HepG2 (cell line): Measurements from ENCODE around the gene C2CD2. TPM values are rescaled to one million over a fixed set of nuclear protein-coding genes. Genes with fewer than 3 reads are reported as not detected.
A peak's percentile ranks its signal among the peaks of the same experiment; 100 is the strongest.

Experiments
- BATF2 ChIP-seq: sonication (generic); formaldehyde crosslinking; IDR thresholded peaks from 2 replicates; pipeline ENCODE4 v1.8.0; 2022; ENCODE audit warnings: mild to moderate bottlenecking, missing genetic modification reagents, moderate library complexity
- DDIT3 ChIP-seq: sonication (generic); formaldehyde crosslinking; IDR thresholded peaks from 2 replicates; pipeline ENCODE4 v1.4.0; 2020; ENCODE audit warnings: mild to moderate bottlenecking, missing genetic modification reagents
- FOXO1 ChIP-seq: sonication (generic); formaldehyde crosslinking; IDR thresholded peaks from 2 replicates; pipeline ENCODE4 v1.4.0; 2020; ENCODE audit warnings: missing genetic modification reagents
- MNT ChIP-seq: fragments of 450-650 bp; IDR thresholded peaks from 2 replicates; pipeline ENCODE4 v1.6.1; 2016
- MTF2 ChIP-seq: sonication (generic); formaldehyde crosslinking; IDR thresholded peaks from 2 replicates; pipeline ENCODE4 v1.5.0; 2020; ENCODE audit warnings: missing genetic modification reagents, borderline replicate concordance
- NR2C2 ChIP-seq: sonication (generic); formaldehyde crosslinking; IDR thresholded peaks from 2 replicates; pipeline ENCODE4 v1.4.0; 2020; ENCODE audit warnings: missing genetic modification reagents, mild to moderate bottlenecking, moderate library complexity, borderline replicate concordance
- NRL ChIP-seq: sonication (generic); formaldehyde crosslinking; IDR thresholded peaks from 2 replicates; pipeline ENCODE4 v1.5.0; 2020; ENCODE audit warnings: missing genetic modification reagents, mild to moderate bottlenecking, moderate library complexity, borderline replicate concordance
- POLR2A ChIP-seq, 2 experiments: IDR thresholded peaks; 2 replicates each; pipeline ENCODE4 v1.6.1; 2011; ENCODE audit warnings: low read depth in 2 of 2, low read length in 2 of 2, mild to moderate bottlenecking in 1 of 2, moderate library complexity in 1 of 2; ENCODE audit not compliant: insufficient read depth in 1 of 2
- SALL1 ChIP-seq: sonication (generic); formaldehyde crosslinking; IDR thresholded peaks from 2 replicates; pipeline ENCODE4 v1.8.0; 2022; ENCODE audit warnings: mild to moderate bottlenecking, missing genetic modification reagents
- SMAD1 ChIP-seq: sonication (generic); formaldehyde crosslinking; IDR thresholded peaks from 2 replicates; pipeline ENCODE4 v1.4.0; 2020; ENCODE audit warnings: missing genetic modification reagents, low read depth, mild to moderate bottlenecking, borderline replicate concordance
- ZFP41 ChIP-seq: sonication (generic); formaldehyde crosslinking; IDR thresholded peaks from 2 replicates; pipeline ENCODE4 v1.4.0; 2020; ENCODE audit warnings: mild to moderate bottlenecking, missing genetic modification reagents, borderline replicate concordance
- ZFX ChIP-seq: sonication (generic); formaldehyde crosslinking; IDR thresholded peaks from 2 replicates; pipeline ENCODE4 v1.4.0; 2020; ENCODE audit warnings: mild to moderate bottlenecking, low read depth, missing genetic modification reagents, moderate library complexity
- ZNF207 ChIP-seq: fragments of 450-650 bp; IDR thresholded peaks from 2 replicates; pipeline ENCODE4 v1.6.1; 2016; ENCODE audit warnings: antibody characterized with exemption, borderline replicate concordance
- ZNF574 ChIP-seq: sonication (generic); formaldehyde crosslinking; IDR thresholded peaks from 2 replicates; pipeline ENCODE4 v1.4.0; 2020; ENCODE audit warnings: missing genetic modification reagents
- ZNF609 ChIP-seq: sonication (generic); formaldehyde crosslinking; IDR thresholded peaks from 2 replicates; pipeline ENCODE4 v1.4.0; 2020; ENCODE audit warnings: mild to moderate bottlenecking, missing genetic modification reagents, borderline replicate concordance
- ZNF614 ChIP-seq: IDR thresholded peaks from 2 replicates; pipeline ENCODE4 v1.6.1; 2018; ENCODE audit warnings: missing biosample characterization, missing genetic modification reagents, inconsistent platforms, borderline replicate concordance
- ZNF772 ChIP-seq: sonication (generic); formaldehyde crosslinking; IDR thresholded peaks from 2 replicates; pipeline ENCODE4 v1.5.0; 2020; ENCODE audit warnings: mild to moderate bottlenecking, missing genetic modification reagents
- ZNF83 ChIP-seq: sonication (generic); formaldehyde crosslinking; IDR thresholded peaks from 2 replicates; pipeline ENCODE4 v1.4.0; 2020; ENCODE audit warnings: missing genetic modification reagents, mild to moderate bottlenecking, borderline replicate concordance
- polyA plus RNA-seq, 8 experiments: library from polyadenylated mRNA; depleted of rRNA in 3 of 8; stranded (reverse) in 7 of 8; unstranded in 1 of 8; fragments of >200 nt; fragmentation: Illumina TruSeq in 4 of 8; extraction: Trizol in 4 of 8; gene quantifications; 2 replicates each; pipeline versions ENCODE4 v1.2.1 to v1.2.3, GENCODE V29; 2011 to 2016; ENCODE audit warnings: low read depth in 4 of 8, missing spikeins in 1 of 8, mixed read lengths in 1 of 8; ENCODE audit not compliant: insufficient read depth in 1 of 8
- total RNA-seq, 5 experiments: library from RNA; depleted of rRNA; stranded (reverse); fragments of >200 nt; fragmentation: Illumina TruSeq; extraction: Trizol; gene quantifications; 2 replicates each; pipeline ENCODE4 v1.2.3, GENCODE V29; 2016; ENCODE audit warnings: low read depth in 1 of 5

C2CD2 gene
- total and polyA plus RNA-seq, 2 of the 13 experiments (the other 11 are each of a cell fraction or from before 2014, with no cell fraction given) = 12.5 to 19.7 TPM

- TF ChIP-seq MNT = 0 out of 2 replicates have a peak, but pooled peaks have one; percentile 17
- TF ChIP-seq NRL (CRISPR knock-in tag) = no peak
- no peak for TF ChIP-seq MTF2 (CRISPR knock-in tag)
- TF ChIP-seq BATF2 (CRISPR knock-in tag) = no peak
- TF ChIP-seq SMAD1 (CRISPR knock-in tag) = no peak
- no peak for TF ChIP-seq ZNF614 (CRISPR knock-in tag)
- TF ChIP-seq NR2C2 = peak; percentile 49; the same call in 1 of the 2 replicates
- TF ChIP-seq ZNF83 (CRISPR knock-in tag) = no peak
- TF ChIP-seq DDIT3 (CRISPR knock-in tag) = no peak
- 0 out of 4 replicates have a peak, but pooled peaks of 1 of the 2 experiments have one; percentile 39 for TF ChIP-seq POLR2A (IDR thresholded peaks at IDR 0.05; ENCODE audit: insufficient read depth in 1 of 2, low read depth in 2 of 2, low read length in 2 of 2)
- 0 out of 2 replicates have a peak, but pooled peaks have one; percentile 49 for TF ChIP-seq ZFX
- no peak for TF ChIP-seq ZNF207
- peak; percentile 63; the same call in 1 of the 2 replicates for TF ChIP-seq ZNF772 (CRISPR knock-in tag)
- peak; percentile 20; the same call in 1 of the 2 replicates for TF ChIP-seq ZNF574
- TF ChIP-seq SALL1 (CRISPR knock-in tag) = peak; percentile 66
- TF ChIP-seq FOXO1 (CRISPR knock-in tag) = no peak
- TF ChIP-seq ZFP41 = no peak
- no peak for TF ChIP-seq ZNF609 (CRISPR knock-in tag)
Observed at GRCh38 chr21:41973861-41974751, 20.3 kb upstream of the C2CD2 start (continued).
